22Rv1 (cell line): Measurements from ENCODE around the gene GMDS.
A peak's percentile ranks its signal among the peaks of the same experiment; 100 is the strongest.

Source experiments
- H3K27ac ChIP-seq: fragments of 450-650 bp; 2 replicates; pipeline ENCODE4 v1.5.1; 2017
- CTCF ChIP-seq: fragments of 450-650 bp; IDR thresholded peaks from 2 replicates; pipeline ENCODE4 v1.5.1; 2017; ENCODE audit warnings: mild to moderate bottlenecking
- ZFX ChIP-seq: fragments of 450-650 bp; IDR thresholded peaks from 2 replicates; pipeline ENCODE4 v1.6.1; 2017; ENCODE audit warnings: antibody characterized with exemption, borderline replicate concordance

GMDS gene

GRCh38 chr6:2166717-2167116 lies 78.7 kb downstream of the GMDS start:
- TF ChIP-seq ZFX = no peak
- TF ChIP-seq CTCF = no peak
- no peak overlapping the region for H3K27ac ChIP-seq

GRCh38 chr6:2165286-2165685 lies 80.1 kb downstream of the GMDS start:
- no peak for TF ChIP-seq CTCF
- TF ChIP-seq ZFX = no peak
- no peak overlapping the region for H3K27ac ChIP-seq

- no peak overlapping the region for H3K27ac ChIP-seq
- TF ChIP-seq CTCF = no peak
- TF ChIP-seq ZFX = no peak
Measured at GRCh38 chr6:2164481-2164880, 80.9 kb downstream of the GMDS start.

- H3K27ac ChIP-seq = no peak overlapping the region
- TF ChIP-seq ZFX (no peak), CTCF (no peak)
Measured at GRCh38 chr6:2162079-2162445, 83.3 kb downstream of the GMDS start.

- H3K27ac ChIP-seq = no peak overlapping the region
- TF ChIP-seq CTCF (peak; percentile 64), ZFX (no peak)
Measured at GRCh38 chr6:2158596-2159271, 86.7 kb downstream of the GMDS start.

- no peak overlapping the region for H3K27ac ChIP-seq
- TF ChIP-seq CTCF = no peak
- TF ChIP-seq ZFX = no peak
Measured at GRCh38 chr6:2157441-2158127, 87.8 kb downstream of the GMDS start.

GRCh38 chr6:2155206-2155605 lies 90.2 kb downstream of the GMDS start:
- no peak overlapping the region for H3K27ac ChIP-seq
- TF ChIP-seq CTCF (no peak), ZFX (no peak)
